GM18873 (cell line): ENCODE data around the gene MYO7A.

Source experiments
- ATAC-seq: cut with Tn5 transposase; IDR thresholded peaks from one replicate; pipeline ENCODE4 v1.9.1; 2021; ENCODE audit warnings: mild to moderate bottlenecking, moderate library complexity, moderate number of reproducible peaks; ENCODE audit not compliant: unreplicated experiment, low FRiP score

The MYO7A gene

GRCh38 chr11:77126156-77126775 lies 1.8 kb upstream of the MYO7A start:
- ATAC-seq = no peak

GRCh38 chr11:77126861-77127234 lies 1.2 kb upstream of the MYO7A start:
- no peak for ATAC-seq

GRCh38 chr11:77127235-77127911 lies 673 bp upstream of the MYO7A start:
- no peak for ATAC-seq

GRCh38 chr11:77129069-77129841 lies 1.2 kb downstream of the MYO7A start:
- no peak for ATAC-seq

- no peak for ATAC-seq
Measured at GRCh38 chr11:77129842-77130756, 2.1 kb downstream of the MYO7A start.

GRCh38 chr11:77130763-77131513 lies 2.9 kb downstream of the MYO7A start:
- ATAC-seq = no peak

- no peak for ATAC-seq
Measured at GRCh38 chr11:77131560-77131959, 3.5 kb downstream of the MYO7A start.

- ATAC-seq = no peak
Measured at GRCh38 chr11:77135069-77135468, 7.0 kb downstream of the MYO7A start.

GRCh38 chr11:77136074-77136473 lies 8.0 kb downstream of the MYO7A start:
- no peak for ATAC-seq

GRCh38 chr11:77136784-77137420 lies 8.9 kb downstream of the MYO7A start:
- ATAC-seq = no peak

- no peak for ATAC-seq
Measured at GRCh38 chr11:77137421-77137820, 9.4 kb downstream of the MYO7A start.

- ATAC-seq = no peak
Measured at GRCh38 chr11:77138106-77138649, 10.1 kb downstream of the MYO7A start.

- no peak for ATAC-seq
Measured at GRCh38 chr11:77139201-77139600, 11.2 kb downstream of the MYO7A start.

GRCh38 chr11:77140231-77140851 lies 12.3 kb downstream of the MYO7A start:
- no peak for ATAC-seq

- ATAC-seq = no peak
Measured at GRCh38 chr11:77141034-77141433, 13.0 kb downstream of the MYO7A start.

GRCh38 chr11:77141475-77141874 lies 13.4 kb downstream of the MYO7A start:
- ATAC-seq = no peak

- no peak for ATAC-seq
Measured at GRCh38 chr11:77142091-77142975, 14.3 kb downstream of the MYO7A start.
